Suprapubic skin (tissue), 4 donors: Measurements from ENCODE around the gene ZNF185.

Experiments used
- CTCF ChIP-seq, 2 donors: fragments of 200-600 bp in 1 of 2; fragments of 450-650 bp in 1 of 2; sonication (generic) in 1 of 2; IDR thresholded peaks; one replicate each; pipeline ENCODE4 v1.5.1; 2016 to 2019; ENCODE audit warnings: antibody characterized with exemption in 2 of 2, mild to moderate bottlenecking in 1 of 2, moderate library complexity in 1 of 2
- EP300 ChIP-seq: sonication (generic); formaldehyde crosslinking; IDR thresholded peaks from one replicate; pipeline ENCODE4 v1.6.1; 2017; ENCODE audit warnings: antibody characterized with exemption
- POLR2A ChIP-seq, 2 donors: fragments of 450-650 bp; IDR thresholded peaks; one replicate each; pipeline ENCODE4 v1.6.1; 2017; ENCODE audit warnings: antibody characterized with exemption in 2 of 2, mild to moderate bottlenecking in 2 of 2, moderate library complexity in 2 of 2
- POLR2AphosphoS5 ChIP-seq, 3 donors: sonication (generic); formaldehyde crosslinking; IDR thresholded peaks; one replicate each; pipeline ENCODE4 v1.6.1; 2017; ENCODE audit warnings: antibody characterized with exemption in 3 of 3

GRCh38 chrX:152937236-152937635 lies 39.4 kb downstream of the ZNF185 start:
- TF ChIP-seq CTCF (IDR thresholded peaks at IDR 0.05) (no peak), POLR2A (IDR thresholded peaks at IDR 0.05) (no peak), EP300 (no peak), POLR2AphosphoS5 (IDR thresholded peaks at IDR 0.05) (no peak)
